HEK293 (cell line): Measurements from ENCODE around the gene VKORC1L1.

Source experiments
- PRDM1 ChIP-seq: fragments of 450-650 bp; formaldehyde crosslinking; IDR thresholded peaks from 2 replicates; pipeline ENCODE4; 2016; ENCODE audit warnings: missing biosample characterization, missing genetic modification characterization
- YY1 ChIP-seq: fragments of 450-650 bp; formaldehyde crosslinking; IDR thresholded peaks from 2 replicates; pipeline ENCODE4 v1.5.1; 2018; ENCODE audit warnings: missing biosample characterization, missing genetic modification characterization
- ZNF747 ChIP-seq: fragments of 450-650 bp; formaldehyde crosslinking; IDR thresholded peaks from 2 replicates; pipeline ENCODE4 v1.5.1; 2016; ENCODE audit warnings: missing biosample characterization, missing genetic modification characterization
- TF ChIP-seq, protein P1 (sequence below): fragments of 450-650 bp; formaldehyde crosslinking; IDR thresholded peaks from 2 replicates; pipeline ENCODE4 v1.5.1; 2016; ENCODE audit warnings: missing biosample characterization, missing genetic modification characterization
- TF ChIP-seq, protein P2 (sequence below): fragments of 450-650 bp; formaldehyde crosslinking; IDR thresholded peaks from 2 replicates; pipeline ENCODE4 v1.5.1; 2016; ENCODE audit warnings: missing biosample characterization, missing genetic modification characterization
- TF ChIP-seq, protein P3 (sequence below): fragments of 450-650 bp; formaldehyde crosslinking; conservative IDR thresholded peaks from 2 replicates; pipeline ENCODE4 v1.5.1; 2016; ENCODE audit warnings: low read depth, missing biosample characterization, missing genetic modification characterization

DNA sequence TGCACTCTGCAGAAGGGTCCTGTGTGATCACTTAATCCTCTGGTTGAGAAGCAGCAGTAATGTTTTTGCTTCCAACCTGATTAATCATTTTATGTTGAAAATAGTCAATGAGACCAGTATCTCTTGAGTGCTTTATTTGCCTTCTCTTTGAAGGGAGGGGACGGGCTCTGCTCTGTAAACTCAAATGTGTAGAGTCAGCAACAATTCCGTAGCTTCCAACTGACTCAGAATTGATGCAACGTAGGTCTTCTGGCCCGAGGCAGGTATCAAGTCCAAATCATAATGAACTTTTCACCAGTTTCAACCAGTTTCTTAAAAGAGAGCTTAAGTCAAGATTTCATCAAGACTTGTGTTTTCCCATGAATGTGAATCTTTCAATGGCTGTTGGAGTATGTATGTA lies 82.8 kb downstream of the VKORC1L1 start:
- TF ChIP-seq PRDM1: no peak
- TF ChIP-seq, protein P1, sequence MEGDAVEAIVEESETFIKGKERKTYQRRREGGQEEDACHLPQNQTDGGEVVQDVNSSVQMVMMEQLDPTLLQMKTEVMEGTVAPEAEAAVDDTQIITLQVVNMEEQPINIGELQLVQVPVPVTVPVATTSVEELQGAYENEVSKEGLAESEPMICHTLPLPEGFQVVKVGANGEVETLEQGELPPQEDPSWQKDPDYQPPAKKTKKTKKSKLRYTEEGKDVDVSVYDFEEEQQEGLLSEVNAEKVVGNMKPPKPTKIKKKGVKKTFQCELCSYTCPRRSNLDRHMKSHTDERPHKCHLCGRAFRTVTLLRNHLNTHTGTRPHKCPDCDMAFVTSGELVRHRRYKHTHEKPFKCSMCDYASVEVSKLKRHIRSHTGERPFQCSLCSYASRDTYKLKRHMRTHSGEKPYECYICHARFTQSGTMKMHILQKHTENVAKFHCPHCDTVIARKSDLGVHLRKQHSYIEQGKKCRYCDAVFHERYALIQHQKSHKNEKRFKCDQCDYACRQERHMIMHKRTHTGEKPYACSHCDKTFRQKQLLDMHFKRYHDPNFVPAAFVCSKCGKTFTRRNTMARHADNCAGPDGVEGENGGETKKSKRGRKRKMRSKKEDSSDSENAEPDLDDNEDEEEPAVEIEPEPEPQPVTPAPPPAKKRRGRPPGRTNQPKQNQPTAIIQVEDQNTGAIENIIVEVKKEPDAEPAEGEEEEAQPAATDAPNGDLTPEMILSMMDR (tag by site-specific recombination): no peak
- no peak for TF ChIP-seq YY1 (tag by site-specific recombination)
- no peak for TF ChIP-seq ZNF747 (tag by site-specific recombination)
- TF ChIP-seq, protein P2, sequence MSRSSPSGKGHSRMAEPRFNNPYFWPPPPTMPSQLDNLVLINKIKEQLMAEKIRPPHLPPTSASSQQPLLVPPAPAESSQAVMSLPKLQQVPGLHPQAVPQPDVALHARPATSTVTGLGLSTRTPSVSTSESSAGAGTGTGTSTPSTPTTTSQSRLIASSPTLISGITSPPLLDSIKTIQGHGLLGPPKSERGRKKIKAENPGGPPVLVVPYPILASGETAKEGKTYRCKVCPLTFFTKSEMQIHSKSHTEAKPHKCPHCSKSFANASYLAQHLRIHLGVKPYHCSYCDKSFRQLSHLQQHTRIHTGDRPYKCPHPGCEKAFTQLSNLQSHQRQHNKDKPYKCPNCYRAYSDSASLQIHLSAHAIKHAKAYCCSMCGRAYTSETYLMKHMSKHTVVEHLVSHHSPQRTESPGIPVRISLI (tag by site-specific recombination): no peak
- TF ChIP-seq, protein P3, sequence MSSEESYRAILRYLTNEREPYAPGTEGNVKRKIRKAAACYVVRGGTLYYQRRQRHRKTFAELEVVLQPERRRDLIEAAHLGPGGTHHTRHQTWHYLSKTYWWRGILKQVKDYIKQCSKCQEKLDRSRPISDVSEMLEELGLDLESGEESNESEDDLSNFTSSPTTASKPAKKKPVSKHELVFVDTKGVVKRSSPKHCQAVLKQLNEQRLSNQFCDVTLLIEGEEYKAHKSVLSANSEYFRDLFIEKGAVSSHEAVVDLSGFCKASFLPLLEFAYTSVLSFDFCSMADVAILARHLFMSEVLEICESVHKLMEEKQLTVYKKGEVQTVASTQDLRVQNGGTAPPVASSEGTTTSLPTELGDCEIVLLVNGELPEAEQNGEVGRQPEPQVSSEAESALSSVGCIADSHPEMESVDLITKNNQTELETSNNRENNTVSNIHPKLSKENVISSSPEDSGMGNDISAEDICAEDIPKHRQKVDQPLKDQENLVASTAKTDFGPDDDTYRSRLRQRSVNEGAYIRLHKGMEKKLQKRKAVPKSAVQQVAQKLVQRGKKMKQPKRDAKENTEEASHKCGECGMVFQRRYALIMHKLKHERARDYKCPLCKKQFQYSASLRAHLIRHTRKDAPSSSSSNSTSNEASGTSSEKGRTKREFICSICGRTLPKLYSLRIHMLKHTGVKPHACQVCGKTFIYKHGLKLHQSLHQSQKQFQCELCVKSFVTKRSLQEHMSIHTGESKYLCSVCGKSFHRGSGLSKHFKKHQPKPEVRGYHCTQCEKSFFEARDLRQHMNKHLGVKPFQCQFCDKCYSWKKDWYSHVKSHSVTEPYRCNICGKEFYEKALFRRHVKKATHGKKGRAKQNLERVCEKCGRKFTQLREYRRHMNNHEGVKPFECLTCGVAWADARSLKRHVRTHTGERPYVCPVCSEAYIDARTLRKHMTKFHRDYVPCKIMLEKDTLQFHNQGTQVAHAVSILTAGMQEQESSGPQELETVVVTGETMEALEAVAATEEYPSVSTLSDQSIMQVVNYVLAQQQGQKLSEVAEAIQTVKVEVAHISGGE (tag by site-specific recombination): no peak
